ENCODE data around the gene EGR2.

EGR2 gene

DNA sequence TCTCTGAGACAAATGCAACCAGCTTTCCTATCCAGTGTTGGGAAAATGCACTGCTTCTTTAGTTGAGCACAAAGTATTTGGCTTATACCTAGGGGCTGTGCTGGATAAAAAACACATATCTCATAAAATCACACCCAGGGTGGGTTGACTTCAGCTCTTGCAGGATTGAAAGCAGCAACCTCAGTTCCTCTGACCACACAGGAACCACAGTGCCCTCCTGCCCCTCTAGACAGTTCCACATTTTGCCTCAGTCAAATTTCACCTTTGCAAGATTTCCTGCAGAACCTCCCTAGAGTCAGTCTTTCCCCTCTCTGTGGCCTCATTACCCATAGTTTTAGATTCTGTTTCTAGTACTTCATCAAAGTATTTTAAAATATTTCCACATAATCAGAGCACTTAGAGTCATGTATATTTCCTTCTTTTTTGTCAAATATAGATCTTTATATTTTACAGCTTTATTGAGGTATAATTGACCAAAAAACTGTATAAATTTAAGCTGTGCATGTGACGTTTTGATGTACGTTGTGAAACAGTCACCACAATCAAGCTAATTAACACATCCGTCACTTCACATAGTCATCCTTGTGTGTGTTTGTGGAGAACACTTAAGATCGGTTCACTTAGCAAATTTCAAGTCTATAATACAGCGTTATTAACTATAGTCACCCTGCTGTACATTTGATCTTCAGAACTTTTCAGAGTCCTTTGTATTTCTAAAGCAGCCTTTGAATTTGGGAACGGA, 37.0 kb upstream of the EGR2 start:
- CTCF ChIA-PET = interaction anchor here (0.9 to 1.3 kb wide), 3 partner anchors 35 to 242 kb away, joined by 3 to 4 read pairs (median 3); no protein-coding TSS in a partner anchor
- H3K4me1 ChIP-seq (ENCODE audit: control extremely low read depth in 1 of 4, control insufficient read depth in 4 of 4, insufficient read depth in 4 of 4, low read length in 3 of 4) = peaks cover 18 to 29% (median 24%) of the 10 kb centered on the region in 4 experiments
- H3K27ac ChIP-seq (ENCODE audit: insufficient read depth in 1 of 2, low read depth in 1 of 2, low read length in 2 of 2, poor library complexity in 1 of 2, severe bottlenecking in 2 of 2) = no peak overlapping the region

DNA sequence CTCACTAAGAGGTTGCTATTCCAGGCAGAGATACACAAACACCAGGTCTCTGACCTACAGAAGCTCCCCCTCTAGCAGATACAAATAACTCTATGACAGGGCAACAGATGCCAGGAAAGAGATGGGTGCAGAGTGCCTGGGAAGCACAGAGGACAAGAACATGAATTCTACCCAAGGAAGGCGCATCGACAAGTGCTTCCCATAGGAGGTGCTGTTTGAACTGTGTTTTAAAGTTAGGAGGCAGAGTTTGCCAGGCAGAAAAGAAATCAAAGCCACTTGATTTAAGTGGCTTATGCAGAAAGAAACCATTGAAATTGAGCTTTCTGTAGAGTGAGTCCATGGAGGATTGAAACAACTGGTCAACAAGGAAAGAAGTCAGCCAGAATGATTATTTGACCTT, 35.3 kb upstream of the EGR2 start:
- peak in 2 of 3 donors; percentile 37 to 39 for DNase-seq
- H3K9me3 ChIP-seq (ENCODE audit: control extremely low read depth in 1 of 5, control insufficient read depth in 4 of 5, insufficient read depth in 2 of 5, low read depth in 1 of 5, low read length in 4 of 5) = peaks cover 0 to 13% (median 4%) of the 10 kb centered on the region in 5 experiments
- no peak overlapping the region for H3K27ac ChIP-seq (ENCODE audit: insufficient read depth in 1 of 2, low read depth in 1 of 2, low read length in 2 of 2, poor library complexity in 1 of 2, severe bottlenecking in 2 of 2)
- CTCF ChIA-PET = interaction anchor here (0.6 kb wide), 1 partner anchor 38 kb away, joined by 3 read pairs; no protein-coding TSS in a partner anchor
- 61% methylated on average over 2 of the region's 2 CpGs for WGBS (ENCODE audit: insufficient coverage)
- no peaks in the 10 kb centered on the region for H3K36me3 ChIP-seq (ENCODE audit: control insufficient read depth in 4 of 4, insufficient read depth in 4 of 4, low read length in 3 of 4)
- H3K4me1 ChIP-seq (ENCODE audit: control extremely low read depth in 1 of 4, control insufficient read depth in 4 of 4, insufficient read depth in 4 of 4, low read length in 3 of 4) = peaks cover 18 to 29% (median 24%) of the 10 kb centered on the region in 4 experiments
- peaks cover 0 to 4% (median 0%) of the 10 kb centered on the region in 5 experiments for H3K27me3 ChIP-seq (replicated peaks in 2 of 5; ENCODE audit: control insufficient read depth in 4 of 5, insufficient read depth in 5 of 5, low read length in 4 of 5)
- POLR2A ChIA-PET = no interaction called here
- no peak overlapping the region for H3K4me3 ChIP-seq (ENCODE audit: control insufficient read depth in 1 of 7, extremely low read depth in 1 of 7, insufficient read depth in 4 of 7, low read depth in 2 of 7, low read length in 6 of 7)

More for the DNA sequence above, 37.0 kb upstream of the EGR2 start:
- POLR2A ChIA-PET = interaction anchor here (0.9 kb wide), 1 partner anchor 10 kb away, joined by 3 read pairs; no protein-coding TSS in a partner anchor
- H3K36me3 ChIP-seq (ENCODE audit: control insufficient read depth in 4 of 4, insufficient read depth in 4 of 4, low read length in 3 of 4) = no peaks in the 10 kb centered on the region
- 11% methylated on average over 2 of the region's 6 CpGs for WGBS (ENCODE audit: insufficient coverage)
- peak overlapping the region in 4 of 7 experiments; percentile 7 to 44 (median 27) for H3K4me3 ChIP-seq (ENCODE audit: control insufficient read depth in 1 of 7, extremely low read depth in 1 of 7, insufficient read depth in 4 of 7, low read depth in 2 of 7, low read length in 6 of 7)
- peak; percentile 27 to 82 (median 79) for DNase-seq
- peaks cover 0 to 4% (median 0%) of the 10 kb centered on the region in 5 experiments for H3K27me3 ChIP-seq (replicated peaks in 2 of 5; ENCODE audit: control insufficient read depth in 4 of 5, insufficient read depth in 5 of 5, low read length in 4 of 5)
- H3K9me3 ChIP-seq (ENCODE audit: control extremely low read depth in 1 of 5, control insufficient read depth in 4 of 5, insufficient read depth in 2 of 5, low read depth in 1 of 5, low read length in 4 of 5) = no peaks in the 10 kb centered on the region

GRCh38 chr10:62850646-62851045, 34.5 kb upstream of the EGR2 start:
- no peaks in the 10 kb centered on the region for H3K36me3 ChIP-seq (ENCODE audit: control insufficient read depth in 4 of 4, insufficient read depth in 4 of 4, low read length in 3 of 4)
- peak; percentile 37 to 90 (median 84) for DNase-seq
- POLR2A ChIA-PET = no interaction called here
- peaks cover 18 to 29% (median 24%) of the 10 kb centered on the region in 4 experiments for H3K4me1 ChIP-seq (ENCODE audit: control extremely low read depth in 1 of 4, control insufficient read depth in 4 of 4, insufficient read depth in 4 of 4, low read length in 3 of 4)
- H3K4me3 ChIP-seq (ENCODE audit: control insufficient read depth in 1 of 7, extremely low read depth in 1 of 7, insufficient read depth in 4 of 7, low read depth in 2 of 7, low read length in 6 of 7) = no peak overlapping the region
- H3K27me3 ChIP-seq (replicated peaks in 2 of 5; ENCODE audit: control insufficient read depth in 4 of 5, insufficient read depth in 5 of 5, low read length in 4 of 5) = peaks cover 0 to 3% (median 0%) of the 10 kb centered on the region in 5 experiments
- H3K27ac ChIP-seq (ENCODE audit: insufficient read depth in 1 of 2, low read depth in 1 of 2, low read length in 2 of 2, poor library complexity in 1 of 2, severe bottlenecking in 2 of 2) = no peak overlapping the region
- CTCF ChIA-PET = interaction anchor here (1.0 kb wide), 1 partner anchor 9 kb away, joined by 3 read pairs; no protein-coding TSS in a partner anchor
- peaks cover 0 to 16% (median 4%) of the 10 kb centered on the region in 5 experiments for H3K9me3 ChIP-seq (ENCODE audit: control extremely low read depth in 1 of 5, control insufficient read depth in 4 of 5, insufficient read depth in 2 of 5, low read depth in 1 of 5, low read length in 4 of 5)
- WGBS (ENCODE audit: insufficient coverage) = 8% methylated on average over 1 of the region's 3 CpGs

- DNase-seq = no peak
- Histone ChIP-seq H3K36me3 (ENCODE audit: control insufficient read depth in 4 of 4, insufficient read depth in 4 of 4, low read length in 3 of 4) (no peaks in the 10 kb centered on the region), H3K4me3 (ENCODE audit: control insufficient read depth in 1 of 7, extremely low read depth in 1 of 7, insufficient read depth in 4 of 7, low read depth in 2 of 7, low read length in 6 of 7) (no peak overlapping the region), H3K9me3 (ENCODE audit: control extremely low read depth in 1 of 5, control insufficient read depth in 4 of 5, insufficient read depth in 2 of 5, low read depth in 1 of 5, low read length in 4 of 5) (peaks cover 0 to 16% (median 4%) of the 10 kb centered on the region in 5 experiments), H3K27ac (ENCODE audit: insufficient read depth in 1 of 2, low read depth in 1 of 2, low read length in 2 of 2, poor library complexity in 1 of 2, severe bottlenecking in 2 of 2) (no peak overlapping the region), H3K27me3 (replicated peaks in 2 of 5; ENCODE audit: control insufficient read depth in 4 of 5, insufficient read depth in 5 of 5, low read length in 4 of 5) (peaks cover 0 to 2% (median 0%) of the 10 kb centered on the region in 5 experiments), H3K4me1 (ENCODE audit: control extremely low read depth in 1 of 4, control insufficient read depth in 4 of 4, insufficient read depth in 4 of 4, low read length in 3 of 4) (peaks cover 1 to 11% (median 6%) of the 10 kb centered on the region in 4 experiments)
- POLR2A ChIA-PET = no interaction called here
- CTCF ChIA-PET = no interaction called here
Observed at GRCh38 chr10:62847433-62847832, 31.3 kb upstream of the EGR2 start.

- H3K36me3 ChIP-seq (ENCODE audit: control insufficient read depth in 4 of 4, insufficient read depth in 4 of 4, low read length in 3 of 4) = no peaks in the 10 kb centered on the region
- 96% methylated on average over 5 of the region's 7 CpGs for WGBS (ENCODE audit: insufficient coverage)
- H3K4me1 ChIP-seq (ENCODE audit: control extremely low read depth in 1 of 4, control insufficient read depth in 4 of 4, insufficient read depth in 4 of 4, low read length in 3 of 4) = no peaks in the 10 kb centered on the region
- peaks cover 0 to 2% (median 0%) of the 10 kb centered on the region in 5 experiments for H3K27me3 ChIP-seq (replicated peaks in 2 of 5; ENCODE audit: control insufficient read depth in 4 of 5, insufficient read depth in 5 of 5, low read length in 4 of 5)
- no peak overlapping the region for H3K27ac ChIP-seq (ENCODE audit: insufficient read depth in 1 of 2, low read depth in 1 of 2, low read length in 2 of 2, poor library complexity in 1 of 2, severe bottlenecking in 2 of 2)
- peaks cover 0 to 16% (median 4%) of the 10 kb centered on the region in 5 experiments for H3K9me3 ChIP-seq (ENCODE audit: control extremely low read depth in 1 of 5, control insufficient read depth in 4 of 5, insufficient read depth in 2 of 5, low read depth in 1 of 5, low read length in 4 of 5)
- no peak overlapping the region for H3K4me3 ChIP-seq (ENCODE audit: control insufficient read depth in 1 of 7, extremely low read depth in 1 of 7, insufficient read depth in 4 of 7, low read depth in 2 of 7, low read length in 6 of 7)
- CTCF ChIA-PET = interaction anchor here (1.9 kb wide), 1 partner anchor 224 kb away, joined by 4 read pairs; no protein-coding TSS in a partner anchor
- no peak for DNase-seq
- POLR2A ChIA-PET = no interaction called here
Observed at GRCh38 chr10:62844280-62845011, 28.3 kb upstream of the EGR2 start.

- ChIA-PET POLR2A (no interaction called here), CTCF (interaction anchor here (0.8 to 1.9 kb wide), 3 partner anchors 13 to 223 kb away, joined by 3 to 4 read pairs (median 3); no protein-coding TSS in a partner anchor)
- WGBS (ENCODE audit: insufficient coverage) = 12% methylated on average over 3 of the region's 3 CpGs
Observed at GRCh38 chr10:62843600-62843999, 27.4 kb upstream of the EGR2 start.

More at GRCh38 chr10:62843600-62843999, 27.4 kb upstream of the EGR2 start:
- H3K27me3 ChIP-seq (replicated peaks in 2 of 5; ENCODE audit: control insufficient read depth in 4 of 5, insufficient read depth in 5 of 5, low read length in 4 of 5) = peaks cover 0 to 1% (median 0%) of the 10 kb centered on the region in 5 experiments
- H3K9me3 ChIP-seq (ENCODE audit: control extremely low read depth in 1 of 5, control insufficient read depth in 4 of 5, insufficient read depth in 2 of 5, low read depth in 1 of 5, low read length in 4 of 5) = peaks cover 0 to 16% (median 4%) of the 10 kb centered on the region in 5 experiments
- H3K27ac ChIP-seq (ENCODE audit: insufficient read depth in 1 of 2, low read depth in 1 of 2, low read length in 2 of 2, poor library complexity in 1 of 2, severe bottlenecking in 2 of 2) = no peak overlapping the region
- H3K36me3 ChIP-seq (ENCODE audit: control insufficient read depth in 4 of 4, insufficient read depth in 4 of 4, low read length in 3 of 4) = no peaks in the 10 kb centered on the region
- peak in 2 of 3 donors; percentile 37 to 49 for DNase-seq
- no peak overlapping the region for H3K4me3 ChIP-seq (ENCODE audit: control insufficient read depth in 1 of 7, extremely low read depth in 1 of 7, insufficient read depth in 4 of 7, low read depth in 2 of 7, low read length in 6 of 7)
- no peaks in the 10 kb centered on the region for H3K4me1 ChIP-seq (ENCODE audit: control extremely low read depth in 1 of 4, control insufficient read depth in 4 of 4, insufficient read depth in 4 of 4, low read length in 3 of 4)
